H4 (cell line): Measurements from ENCODE around the gene PIAS1. TPM values are rescaled to one million over a fixed set of nuclear protein-coding genes. Genes with fewer than 3 reads are reported as not detected.
"Not testable (repeated sequence)": the region's sequence is repeated elsewhere in the genome, so short reads cannot be mapped to it uniquely, and the experiment has no call there.

Experiments used
- DNase-seq: peaks from one replicate; pipeline ENCODE4 v3.0.0-alpha.2; 2015; ENCODE audit warnings: low spot score
- total RNA-seq: library from RNA; depleted of rRNA; stranded (reverse); fragments of >200 nt; shearing (Covaris generic); gene quantifications from 2 replicates; pipeline ENCODE4 v1.2.3, GENCODE V29; 2014

PIAS1 gene
- total RNA-seq, 1 experiment from 2014 or later: 15.8 TPM

GRCh38 chr15:68114840-68115239, 60.7 kb downstream of the PIAS1 start:
- DNase-seq: no peak

GRCh38 chr15:68124700-68125099, 70.6 kb downstream of the PIAS1 start:
- no peak for DNase-seq

- no peak for DNase-seq
These were observed 72.3 kb downstream of the PIAS1 start for GRCh38 chr15:68126396-68126795.

- DNase-seq: no peak
These were observed 75.0 kb downstream of the PIAS1 start for GRCh38 chr15:68129072-68129471.

- no peak for DNase-seq
These were observed 76.7 kb downstream of the PIAS1 start for GRCh38 chr15:68130851-68131250.

- no peak for DNase-seq
These were observed 83.0 kb downstream of the PIAS1 start for GRCh38 chr15:68137096-68137495.

- DNase-seq: no peak
These were observed 89.0 kb downstream of the PIAS1 start for GRCh38 chr15:68143129-68143528.

- DNase-seq: no peak
These were observed 89.7 kb downstream of the PIAS1 start for GRCh38 chr15:68143785-68144184.

- no peak for DNase-seq
These were observed 91.6 kb downstream of the PIAS1 start for GRCh38 chr15:68145706-68146105.

GRCh38 chr15:68148039-68148438, 93.9 kb downstream of the PIAS1 start:
- no peak for DNase-seq

- DNase-seq: no peak
These were observed 94.9 kb downstream of the PIAS1 start for GRCh38 chr15:68149059-68149458.

- DNase-seq: no peak
These were observed 96.1 kb downstream of the PIAS1 start for GRCh38 chr15:68150187-68150586.

GRCh38 chr15:68151277-68151676, 97.2 kb downstream of the PIAS1 start:
- DNase-seq: no peak

- no peak for DNase-seq
These were observed 98.2 kb downstream of the PIAS1 start for GRCh38 chr15:68152342-68152741.

GRCh38 chr15:68154923-68155559, 100.9 kb downstream of the PIAS1 start:
- DNase-seq: peak; percentile 42

GRCh38 chr15:68157074-68157473, 103.0 kb downstream of the PIAS1 start:
- DNase-seq: no peak

GRCh38 chr15:68158046-68158628, 104.0 kb downstream of the PIAS1 start:
- DNase-seq: no peak

GRCh38 chr15:68163191-68163590, 109.1 kb downstream of the PIAS1 start:
- DNase-seq: no peak

- DNase-seq: no peak
These were observed 112.7 kb downstream of the PIAS1 start for GRCh38 chr15:68166847-68167246.

GRCh38 chr15:68172037-68172436, 117.9 kb downstream of the PIAS1 start:
- not testable (repeated sequence) for DNase-seq

- DNase-seq: no peak
These were observed 119.0 kb downstream of the PIAS1 start for GRCh38 chr15:68173119-68173518.

GRCh38 chr15:68175526-68175925, 121.4 kb downstream of the PIAS1 start:
- DNase-seq: no peak

- DNase-seq: no peak
These were observed 122.5 kb downstream of the PIAS1 start for GRCh38 chr15:68176601-68177000.

- DNase-seq: no peak
These were observed 123.6 kb downstream of the PIAS1 start for GRCh38 chr15:68177742-68178141.
